Osteoblast (primary cell): Measurements from ENCODE around the gene FHIT. TPM values are rescaled to one million over a fixed set of nuclear protein-coding genes. Genes with fewer than 3 reads are reported as not detected.

Source experiments
- DNase-seq: peaks from one replicate; pipeline ENCODE4 v3.0.0; 2011; ENCODE audit warnings: low spot score, mixed read lengths; ENCODE audit not compliant: insufficient read length; ENCODE audit errors: missing footprints
- H2AFZ ChIP-seq: 2 replicates; pipeline ENCODE4 v1.6.0; 2011; ENCODE audit warnings: mild to moderate bottlenecking, low read length
- H3K27ac ChIP-seq: 2 replicates; pipeline ENCODE4 v1.5.1; 2011; ENCODE audit warnings: mild to moderate bottlenecking, low read depth, low read length, moderate library complexity
- H3K27me3 ChIP-seq: 2 replicates; pipeline ENCODE4 v1.6.0; 2012; ENCODE audit warnings: mild to moderate bottlenecking, control low read depth, inconsistent platforms, low read length, moderate library complexity; ENCODE audit not compliant: insufficient read depth
- H3K36me3 ChIP-seq: 2 replicates; pipeline ENCODE4 v1.5.1; 2011; ENCODE audit warnings: mild to moderate bottlenecking, low read length, control low read depth, moderate library complexity; ENCODE audit not compliant: insufficient read depth
- H3K4me1 ChIP-seq: 2 replicates; pipeline ENCODE4 v1.5.1; 2011; ENCODE audit warnings: mild to moderate bottlenecking, low read length, control low read depth, moderate library complexity; ENCODE audit not compliant: insufficient read depth
- H3K4me2 ChIP-seq: 2 replicates; pipeline ENCODE4 v1.6.0; 2011; ENCODE audit warnings: mild to moderate bottlenecking, low read length; ENCODE audit not compliant: insufficient read depth
- H3K4me3 ChIP-seq: fragments of 200-600 bp; sonication (generic); 3 replicates; pipeline ENCODE4 v1.5.1; 2012; ENCODE audit warnings: mild to moderate bottlenecking, low read length, inconsistent platforms; ENCODE audit not compliant: insufficient read depth
- H3K79me2 ChIP-seq: 2 replicates; pipeline ENCODE4 v1.6.0; 2012; ENCODE audit warnings: mild to moderate bottlenecking, low read length, control low read depth, inconsistent platforms; ENCODE audit not compliant: insufficient read depth
- H3K9me3 ChIP-seq: 2 replicates; pipeline ENCODE4 v1.5.1; 2011; ENCODE audit warnings: low read depth, low read length, control low read depth
- H4K20me1 ChIP-seq: 2 replicates; pipeline ENCODE4 v1.6.0; 2012; ENCODE audit warnings: mild to moderate bottlenecking, low read length, control low read depth; ENCODE audit not compliant: insufficient read depth
- CTCF ChIP-seq: IDR thresholded peaks from 2 replicates; pipeline ENCODE4 v1.5.1; 2011; ENCODE audit warnings: mild to moderate bottlenecking, low read depth, low read length, moderate library complexity; ENCODE audit errors: extremely low read depth
- total RNA-seq: library from RNA; depleted of rRNA; stranded (reverse); fragments of >200 nt; gene quantifications from 2 replicates; pipeline ENCODE4 v1.2.3, GENCODE V29; 2012

FHIT gene
- total RNA-seq, 1 donor = 3.3 TPM

GRCh38 chr3:60854791-60855190, 396.5 kb downstream of the FHIT start:
- no peak for DNase-seq

GRCh38 chr3:60847791-60848190, 403.5 kb downstream of the FHIT start:
- Histone ChIP-seq H3K4me3 (no peak overlapping the region), H3K27me3 (no peaks in the 10 kb centered on the region), H3K4me2 (no peak overlapping the region), H4K20me1 (no peaks in the 10 kb centered on the region), H3K27ac (no peak overlapping the region), H3K9me3 (no peaks in the 10 kb centered on the region), H3K36me3 (no peaks in the 10 kb centered on the region), H2AFZ (no peak overlapping the region), H3K79me2 (no peaks in the 10 kb centered on the region), H3K4me1 (no peaks in the 10 kb centered on the region)
- no peak for TF ChIP-seq CTCF
- no peak for DNase-seq

More at GRCh38 chr3:60854791-60855190, 396.5 kb downstream of the FHIT start:
- Histone ChIP-seq H2AFZ (no peak overlapping the region), H3K79me2 (no peaks in the 10 kb centered on the region), H3K4me3 (no peak overlapping the region), H3K36me3 (no peaks in the 10 kb centered on the region), H3K27me3 (no peaks in the 10 kb centered on the region), H3K4me1 (no peaks in the 10 kb centered on the region), H4K20me1 (no peaks in the 10 kb centered on the region), H3K9me3 (no peaks in the 10 kb centered on the region), H3K4me2 (no peak overlapping the region), H3K27ac (no peak overlapping the region)
- no peak for TF ChIP-seq CTCF

GRCh38 chr3:60844256-60844655, 407.0 kb downstream of the FHIT start:
- H3K27ac ChIP-seq = no peak overlapping the region
- no peak for TF ChIP-seq CTCF
- no peaks in the 10 kb centered on the region for H3K4me1 ChIP-seq
- no peaks in the 10 kb centered on the region for H3K27me3 ChIP-seq
- no peak for DNase-seq
- H4K20me1 ChIP-seq = no peaks in the 10 kb centered on the region
- no peak overlapping the region for H3K4me2 ChIP-seq
- no peak overlapping the region for H2AFZ ChIP-seq
- no peak overlapping the region for H3K4me3 ChIP-seq
- no peaks in the 10 kb centered on the region for H3K36me3 ChIP-seq
- H3K79me2 ChIP-seq = no peaks in the 10 kb centered on the region
- no peaks in the 10 kb centered on the region for H3K9me3 ChIP-seq

GRCh38 chr3:60841355-60841754, 409.9 kb downstream of the FHIT start:
- no peak overlapping the region for H3K4me3 ChIP-seq
- H3K4me1 ChIP-seq = no peaks in the 10 kb centered on the region
- DNase-seq = no peak
- no peaks in the 10 kb centered on the region for H4K20me1 ChIP-seq
- H2AFZ ChIP-seq = no peak overlapping the region
- TF ChIP-seq CTCF = no peak
- H3K36me3 ChIP-seq = no peaks in the 10 kb centered on the region
- no peaks in the 10 kb centered on the region for H3K27me3 ChIP-seq
- H3K27ac ChIP-seq = no peak overlapping the region
- H3K4me2 ChIP-seq = no peak overlapping the region
- H3K79me2 ChIP-seq = no peaks in the 10 kb centered on the region
- H3K9me3 ChIP-seq = no peaks in the 10 kb centered on the region
